H1 (cell line): ENCODE results near the gene ATXN8OS. TPM values are rescaled to one million over a fixed set of nuclear protein-coding genes. Genes with fewer than 3 reads are reported as not detected.

Experiments used
- CTCF ChIA-PET: fragments of 300-600 bp; sonication (Branson Sonifier 250); formaldehyde crosslinking; loops from one replicate; lab custom pipeline; 2021; ENCODE audit not compliant: partially characterized antibody; lab: Charles Lee
- POLR2A ChIA-PET: fragments of 300-600 bp; sonication (Branson Sonifier 250); formaldehyde crosslinking; loops from one replicate; lab custom pipeline; 2021; ENCODE audit warnings: inconsistent platforms; ENCODE audit not compliant: partially characterized antibody; lab: Charles Lee
- DNase-seq, 2 experiments: peaks; one replicate each; pipeline versions ENCODE4 v3.0.0 to v3.0.0-alpha.2; 2010 to 2022; ENCODE audit warnings: low spot score in 2 of 2, low read depth in 1 of 2, mixed read lengths in 1 of 2
- FAIRE-seq: peaks from 2 replicates; lab custom pipeline; 2011; peaks lifted over from hg19 to GRCh38; lab: Jason Lieb, UNC
- H2AFZ ChIP-seq: 2 replicates; pipeline ENCODE4 v1.8.1; 2012; ENCODE audit warnings: low read length, inconsistent platforms
- H2AK5ac ChIP-seq: 2 replicates; pipeline ENCODE4 v1.6.1; 2013; ENCODE audit warnings: low read depth, low read length
- H2BK120ac ChIP-seq: replicated peaks from 2 replicates; pipeline ENCODE3; 2013; ENCODE audit warnings: low read depth, low read length, inconsistent platforms
- H2BK12ac ChIP-seq: 2 replicates; pipeline ENCODE4 v1.6.1; 2013; ENCODE audit warnings: low read depth, low read length
- H2BK15ac ChIP-seq: 2 replicates; pipeline ENCODE4 v1.6.1; 2013; ENCODE audit warnings: low read length
- H2BK20ac ChIP-seq: 2 replicates; pipeline ENCODE4 v1.6.1; 2013; ENCODE audit warnings: low read length
- H2BK5ac ChIP-seq: 2 replicates; pipeline ENCODE4 v1.6.1; 2013; ENCODE audit warnings: low read depth, low read length
- H3K14ac ChIP-seq: 2 replicates; pipeline ENCODE4 v1.6.1; 2013; ENCODE audit warnings: inconsistent platforms; ENCODE audit not compliant: insufficient read length
- H3K18ac ChIP-seq: 2 replicates; pipeline ENCODE4 v1.6.1; 2013; ENCODE audit warnings: low read length; ENCODE audit errors: extremely low read depth
- H3K23ac ChIP-seq: 2 replicates; pipeline ENCODE4 v1.6.1; 2013; ENCODE audit warnings: inconsistent platforms; ENCODE audit not compliant: insufficient read length
- H3K23me2 ChIP-seq: 2 replicates; pipeline ENCODE4 v1.6.1; 2013; ENCODE audit warnings: low read depth, low read length
- H3K27ac ChIP-seq: 2 replicates; pipeline ENCODE4 v1.6.1; 2011; ENCODE audit warnings: low read depth, low read length, inconsistent platforms
- H3K27me3 ChIP-seq, 4 experiments: replicated peaks in 1 of 4; 1 replicate in 1 of 4; 2 replicates in 3 of 4; pipeline versions ENCODE4 v1.6.1 to v1.8.1; 2011 to 2013; ENCODE audit warnings: low read length in 3 of 4, mild to moderate bottlenecking in 3 of 4, inconsistent platforms in 2 of 4, mixed read lengths in 2 of 4, moderate library complexity in 1 of 4; ENCODE audit not compliant: control insufficient read depth in 3 of 4, insufficient read depth in 3 of 4; ENCODE audit errors: extremely low read depth in 1 of 4
- H3K36me3 ChIP-seq, 4 experiments: 2 replicates each; pipeline versions ENCODE4 v1.6.1 to v1.8.1; 2011 to 2013; ENCODE audit warnings: mild to moderate bottlenecking in 4 of 4, low read length in 3 of 4, moderate library complexity in 2 of 4, control low read depth in 1 of 4, inconsistent platforms in 1 of 4; ENCODE audit not compliant: insufficient read depth in 4 of 4, control insufficient read depth in 2 of 4
- H3K4ac ChIP-seq: replicated peaks from 2 replicates; pipeline ENCODE3; 2013; ENCODE audit warnings: low read length, low read depth, mixed read lengths, inconsistent platforms; ENCODE audit not compliant: insufficient read length
- H3K4me1 ChIP-seq, 4 experiments: replicated peaks in 1 of 4; 1 replicate in 1 of 4; 2 replicates in 3 of 4; pipeline versions ENCODE4 v1.6.1 to v1.8.1; 2011 to 2013; ENCODE audit warnings: low read length in 3 of 4, inconsistent platforms in 2 of 4, mixed read lengths in 1 of 4; ENCODE audit not compliant: insufficient read depth in 4 of 4, control insufficient read depth in 3 of 4
- H3K4me2 ChIP-seq, 2 experiments: 2 replicates each; pipeline versions ENCODE4 v1.6.1 to v1.8.1; 2011 to 2013; ENCODE audit warnings: low read depth in 2 of 2, low read length in 2 of 2, control low read depth in 1 of 2, inconsistent platforms in 1 of 2, mild to moderate bottlenecking in 1 of 2; ENCODE audit not compliant: insufficient read depth in 1 of 2
- H3K4me3 ChIP-seq, 4 experiments: fragments of 200-600, 300-600 bp in 1 of 4; sonication (generic), shearing (Covaris generic), sonication (Bioruptor Twin) in 1 of 4; 2 replicates each; pipeline versions ENCODE4 v1.5.1 to v1.8.1; 2011 to 2016; ENCODE audit warnings: low read length in 4 of 4, low read depth in 3 of 4, control low read depth in 2 of 4, inconsistent platforms in 2 of 4, mild to moderate bottlenecking in 2 of 4, mixed read lengths in 1 of 4, moderate library complexity in 1 of 4; ENCODE audit not compliant: insufficient read depth in 2 of 4; ENCODE audit errors: extremely low read depth in 1 of 4
- H3K56ac ChIP-seq: replicated peaks from 2 replicates; pipeline ENCODE3; 2013; ENCODE audit warnings: low read depth, mild to moderate bottlenecking, mixed read lengths, low read length, inconsistent platforms; ENCODE audit not compliant: insufficient read length
- H3K79me1 ChIP-seq: 2 replicates; pipeline ENCODE4 v1.6.1; 2013; ENCODE audit warnings: low read depth, low read length, control low read depth
- H3K79me2 ChIP-seq, 2 experiments: 2 replicates each; pipeline versions ENCODE4 v1.6.1 to v1.8.1; 2012 to 2013; ENCODE audit warnings: low read length in 2 of 2, mild to moderate bottlenecking in 2 of 2, inconsistent platforms in 1 of 2; ENCODE audit not compliant: insufficient read depth in 2 of 2, control insufficient read depth in 1 of 2
- H3K9ac ChIP-seq, 4 experiments: replicated peaks in 1 of 4; 1 replicate in 1 of 4; 2 replicates in 3 of 4; pipeline versions ENCODE4 v1.6.1 to v1.8.1; 2011 to 2013; ENCODE audit warnings: low read depth in 3 of 4, low read length in 3 of 4, control low read depth in 2 of 4, mild to moderate bottlenecking in 2 of 4, moderate library complexity in 2 of 4, inconsistent platforms in 1 of 4; ENCODE audit errors: extremely low read depth in 1 of 4
- H3K9me3 ChIP-seq, 2 experiments: 2 replicates each; pipeline versions ENCODE4 v1.6.1 to v1.8.1; 2012 to 2013; ENCODE audit warnings: mild to moderate bottlenecking in 2 of 2, moderate library complexity in 2 of 2, control low read depth in 1 of 2, inconsistent platforms in 1 of 2, low read depth in 1 of 2, low read length in 1 of 2, mixed read lengths in 1 of 2; ENCODE audit not compliant: insufficient read depth in 2 of 2
- H4K20me1 ChIP-seq, 2 experiments: replicated peaks in 1 of 2; 2 replicates each; pipeline versions ENCODE3 to v1.8.1; 2011 to 2013; ENCODE audit warnings: inconsistent platforms in 2 of 2, low read length in 2 of 2, mild to moderate bottlenecking in 1 of 2; ENCODE audit not compliant: insufficient read depth in 2 of 2, control insufficient read depth in 1 of 2
- H4K5ac ChIP-seq: 2 replicates; pipeline ENCODE4 v1.6.1; 2013; ENCODE audit warnings: low read length, low read depth, mixed read lengths, inconsistent platforms; ENCODE audit not compliant: insufficient read length
- H4K8ac ChIP-seq: 2 replicates; pipeline ENCODE4 v1.8.0; 2013; ENCODE audit warnings: mild to moderate bottlenecking, moderate library complexity, low read length, inconsistent platforms; ENCODE audit not compliant: insufficient read depth; ENCODE audit errors: extremely low read depth
- H4K91ac ChIP-seq: replicated peaks from 2 replicates; pipeline ENCODE3; 2013; ENCODE audit warnings: low read length, mixed read lengths, inconsistent platforms; ENCODE audit not compliant: insufficient read length
- ASH2L ChIP-seq: fragments of 200-600, 300-600 bp; sonication (generic); IDR thresholded peaks from one replicate; pipeline ENCODE4 v1.7.1; 2017; ENCODE audit warnings: low read length
- EZH2 ChIP-seq: fragments of 200-600 bp; sonication (generic); IDR thresholded peaks from 2 replicates; pipeline ENCODE4 v1.7.1; 2012; ENCODE audit warnings: low read depth, mild to moderate bottlenecking, moderate library complexity, low read length, inconsistent platforms; ENCODE audit not compliant: severe bottlenecking
- HDAC6 ChIP-seq: IDR thresholded peaks from one replicate; pipeline ENCODE4 v1.7.1; 2012; ENCODE audit warnings: low read depth, mild to moderate bottlenecking, inconsistent platforms, low read length, moderate library complexity
- RFX5 ChIP-seq: IDR thresholded peaks from 2 replicates; pipeline ENCODE4 v1.6.1; 2011; ENCODE audit warnings: low read depth, low read length, improper control_type of control experiment, borderline replicate concordance
- SIRT6 ChIP-seq: IDR thresholded peaks from one replicate; pipeline ENCODE4 v1.7.1; 2012; ENCODE audit warnings: low read length, inconsistent platforms
- SUZ12 ChIP-seq: fragments of 200-600 bp; sonication (generic); IDR thresholded peaks from 2 replicates; pipeline ENCODE4 v1.6.1; 2012; ENCODE audit warnings: mild to moderate bottlenecking, inconsistent platforms, low read length, moderate library complexity, mixed read lengths
- TBP ChIP-seq: IDR thresholded peaks from 2 replicates; pipeline ENCODE4 v1.6.1; 2011; ENCODE audit warnings: low read depth, low read length, improper control_type of control experiment
- WGBS, 2 experiments: shearing (Covaris generic) in 1 of 2; methylation state at CpG; one replicate each; pipeline versions ENCODE4 v1.1.6 to v1.1.7; 2013 to 2015; ENCODE audit warnings: low lambda C conversion rate in 2 of 2, mixed read lengths in 2 of 2, inconsistent platforms in 1 of 2, low coverage in 1 of 2, missing lambda C conversion rate in 1 of 2; ENCODE audit not compliant: insufficient replicate concordance in 2 of 2, insufficient coverage in 1 of 2, insufficient read length in 1 of 2; ENCODE audit errors: extremely low coverage in 1 of 2, missing lambda C conversion rate in 1 of 2; 5-methylcytosine and 5-hydroxymethylcytosine counted together
- polyA plus RNA-seq, 7 experiments: library from polyadenylated mRNA; depleted of rRNA in 3 of 7; stranded (reverse) in 5 of 7; unstranded in 2 of 7; fragments of >200 nt in 5 of 7; fragments of 200-250 nt in 2 of 7; gene quantifications; 1 replicate in 5 of 7; 2 replicates in 1 of 7; 4 replicates in 1 of 7; pipeline versions ENCODE4 v1.2.1 to v1.2.3, GENCODE V29; 2011 to 2013; ENCODE audit warnings: missing spikeins in 2 of 7, mixed read lengths in 2 of 7
- total RNA-seq: library from RNA; stranded (reverse); fragmentation: NEBNext Ultra II Directional; extraction: Animal tissue kit (Norgen Biotek cat#: 25700); gene quantifications from 2 replicates; pipeline ENCODE4 v1.2.1, GENCODE V29; 2021

ATXN8OS gene
- total and polyA plus RNA-seq, 2 of the 8 experiments (the other 6 are each of a cell fraction or from before 2014, with no cell fraction given): not detected

- no peak for FAIRE-seq
- Histone ChIP-seq H3K27ac (no peak overlapping the region), H3K79me1 (no peaks in the 10 kb centered on the region)
Observed at GRCh38 chr13:70117338-70117905, 9.8 kb downstream of the ATXN8OS start.

More at GRCh38 chr13:70117338-70117905, 9.8 kb downstream of the ATXN8OS start:
- H3K79me2 ChIP-seq: no peaks in the 10 kb centered on the region
- H3K9me3 ChIP-seq: no peaks in the 10 kb centered on the region
- H3K14ac ChIP-seq: no peak overlapping the region
- no peaks in the 10 kb centered on the region for H3K27me3 ChIP-seq
- H3K23ac ChIP-seq: no peak overlapping the region
- H2BK15ac ChIP-seq: no peak overlapping the region
- H2BK5ac ChIP-seq: no peak overlapping the region
- no peak overlapping the region for H2AK5ac ChIP-seq
- H3K56ac ChIP-seq: no peak overlapping the region
- H3K9ac ChIP-seq: no peak overlapping the region
- no peak overlapping the region for H2AFZ ChIP-seq
- no peak for TF ChIP-seq HDAC6
- TF ChIP-seq ASH2L: no peak
- no peak for TF ChIP-seq TBP
- no peak for TF ChIP-seq SIRT6
- TF ChIP-seq SUZ12: no peak
- no peak for TF ChIP-seq EZH2
- TF ChIP-seq RFX5: no peak
- no peak overlapping the region for H4K91ac ChIP-seq
- no peak overlapping the region for H3K18ac ChIP-seq
- no peak for DNase-seq
- no peaks in the 10 kb centered on the region for H4K20me1 ChIP-seq
- WGBS, 2 experiments: 79% methylated on average over 2 of the region's 2 CpGs; no CpG with 5 or more reads in 1 of the 2 experiments
- no peak overlapping the region for H4K5ac ChIP-seq
- no peak overlapping the region for H4K8ac ChIP-seq
- ChIA-PET POLR2A (no interaction called here), CTCF (interaction anchor here (1.2 to 1.5 kb wide), 2 partner anchors 8 to 193 kb away, joined by 3 to 5 read pairs; no protein-coding TSS in a partner anchor)
- no peak overlapping the region for H3K4me2 ChIP-seq
- H3K4ac ChIP-seq: no peak overlapping the region
- no peak overlapping the region for H2BK20ac ChIP-seq
- H2BK120ac ChIP-seq: no peak overlapping the region
- H3K36me3 ChIP-seq: no peaks in the 10 kb centered on the region
- no peak overlapping the region for H2BK12ac ChIP-seq
- no peaks in the 10 kb centered on the region for H3K23me2 ChIP-seq
- H3K4me3 ChIP-seq: no peak overlapping the region
- H3K4me1 ChIP-seq: no peaks in the 10 kb centered on the region
